Measurements from ENCODE around the gene RNF17. TPM values are rescaled to one million over a fixed set of nuclear protein-coding genes. Genes with fewer than 3 reads are reported as not detected.

RNF17 gene
- total and polyA plus RNA-seq, 4 donors, result 0.08 to 0.14 TPM; not detected in 2

- H3K9me3 ChIP-seq (ENCODE audit: control insufficient read depth in 4 of 4, low read length in 3 of 4), result no peaks in the 10 kb centered on the region
- H3K4me3 ChIP-seq (ENCODE audit: low read depth in 1 of 3, low read length in 3 of 3), result no peak overlapping the region
- no peaks in the 10 kb centered on the region for H3K27me3 ChIP-seq (ENCODE audit: control insufficient read depth in 4 of 4, insufficient read depth in 4 of 4, low read length in 3 of 4)
- TF ChIP-seq RAD21 (IDR thresholded peaks at IDR 0.05) (no peak), SP1 (IDR thresholded peaks at IDR 0.05) (no peak), ATF3 (IDR thresholded peaks at IDR 0.05) (no peak), YY1 (IDR thresholded peaks at IDR 0.05) (no peak)
- DNase-seq (ENCODE audit: low spot score), result no peak
- WGBS, result 80% methylated on average over 6 of the region's 6 CpGs
- H3K4me1 ChIP-seq (ENCODE audit: control insufficient read depth in 4 of 4, insufficient read depth in 4 of 4, low read length in 3 of 4), result no peaks in the 10 kb centered on the region
- no peaks in the 10 kb centered on the region for H3K36me3 ChIP-seq (ENCODE audit: control insufficient read depth in 4 of 4, insufficient read depth in 3 of 4, low read depth in 1 of 4, low read length in 3 of 4)
- H3K27ac ChIP-seq (ENCODE audit: low read depth in 1 of 2, low read length in 2 of 2), result no peak overlapping the region
- no peak overlapping the region for H3K9ac ChIP-seq (ENCODE audit: low read depth in 1 of 2, low read length in 2 of 2)
Measured at GRCh38 chr13:24875566-24875965, 111.6 kb downstream of the RNF17 start.

GRCh38 chr13:24877531-24877930, 113.6 kb downstream of the RNF17 start:
- Histone ChIP-seq H3K27ac (ENCODE audit: low read depth in 1 of 2, low read length in 2 of 2) (no peak overlapping the region), H3K27me3 (ENCODE audit: control insufficient read depth in 4 of 4, insufficient read depth in 4 of 4, low read length in 3 of 4) (no peaks in the 10 kb centered on the region), H3K4me1 (ENCODE audit: control insufficient read depth in 4 of 4, insufficient read depth in 4 of 4, low read length in 3 of 4) (no peaks in the 10 kb centered on the region), H3K36me3 (ENCODE audit: control insufficient read depth in 4 of 4, insufficient read depth in 3 of 4, low read depth in 1 of 4, low read length in 3 of 4) (no peaks in the 10 kb centered on the region), H3K9me3 (ENCODE audit: control insufficient read depth in 4 of 4, low read length in 3 of 4) (no peaks in the 10 kb centered on the region), H3K9ac (ENCODE audit: low read depth in 1 of 2, low read length in 2 of 2) (no peak overlapping the region), H3K4me3 (ENCODE audit: low read depth in 1 of 3, low read length in 3 of 3) (no peak overlapping the region)
- no peak for TF ChIP-seq RXRA (IDR thresholded peaks at IDR 0.05)
- TF ChIP-seq NR2F2 (IDR thresholded peaks at IDR 0.05), result no peak
- 93% methylated on average over 1 of the region's 1 CpG for WGBS
- no peak for DNase-seq (ENCODE audit: low spot score)

- no peak overlapping the region for H3K27ac ChIP-seq (ENCODE audit: low read depth in 1 of 2, low read length in 2 of 2)
- 88% methylated on average over 2 of the region's 2 CpGs for WGBS
Measured at GRCh38 chr13:24878340-24878739, 114.4 kb downstream of the RNF17 start.

More at GRCh38 chr13:24878340-24878739, 114.4 kb downstream of the RNF17 start:
- H3K9ac ChIP-seq (ENCODE audit: low read depth in 1 of 2, low read length in 2 of 2), result no peak overlapping the region
- DNase-seq (ENCODE audit: low spot score), result no peak
- H3K27me3 ChIP-seq (ENCODE audit: control insufficient read depth in 4 of 4, insufficient read depth in 4 of 4, low read length in 3 of 4), result no peaks in the 10 kb centered on the region
- H3K4me3 ChIP-seq (ENCODE audit: low read depth in 1 of 3, low read length in 3 of 3), result no peak overlapping the region
- H3K9me3 ChIP-seq (ENCODE audit: control insufficient read depth in 4 of 4, low read length in 3 of 4), result no peaks in the 10 kb centered on the region
- no peak for TF ChIP-seq TAF1 (conservative IDR thresholded peaks at IDR 0.05)
- TF ChIP-seq REST (IDR thresholded peaks at IDR 0.05), result no peak
- TF ChIP-seq JUND (IDR thresholded peaks at IDR 0.05), result no peak
- TF ChIP-seq EGR1 (IDR thresholded peaks at IDR 0.05; ENCODE audit: low read depth in 2 of 2), result no peak
- no peak for TF ChIP-seq FOXA1 (IDR thresholded peaks at IDR 0.05)
- no peak for TF ChIP-seq GABPA (IDR thresholded peaks at IDR 0.05 in 1 of 2, conservative IDR thresholded peaks at IDR 0.05 in 1 of 2)
- no peak for TF ChIP-seq RXRA (IDR thresholded peaks at IDR 0.05)
- TF ChIP-seq, protein P1, sequence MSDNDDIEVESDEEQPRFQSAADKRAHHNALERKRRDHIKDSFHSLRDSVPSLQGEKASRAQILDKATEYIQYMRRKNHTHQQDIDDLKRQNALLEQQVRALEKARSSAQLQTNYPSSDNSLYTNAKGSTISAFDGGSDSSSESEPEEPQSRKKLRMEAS (IDR thresholded peaks at IDR 0.05), result no peak
- TF ChIP-seq FOXA2 (IDR thresholded peaks at IDR 0.05), result no peak
- TF ChIP-seq ATF3 (IDR thresholded peaks at IDR 0.05), result no peak
- no peak for TF ChIP-seq ZBTB33 (IDR thresholded peaks at IDR 0.05)
- TF ChIP-seq SP1 (IDR thresholded peaks at IDR 0.05), result no peak
- TF ChIP-seq HNF4A (conservative IDR thresholded peaks at IDR 0.05), result no peak
- TF ChIP-seq CTCF (IDR thresholded peaks at IDR 0.05; ENCODE audit: low read depth, low read length, missing input control), result no peak
- TF ChIP-seq HNF4G (IDR thresholded peaks at IDR 0.05), result no peak
- no peak for TF ChIP-seq NR2F2 (IDR thresholded peaks at IDR 0.05)
- no peak for TF ChIP-seq YY1 (IDR thresholded peaks at IDR 0.05)
- no peaks in the 10 kb centered on the region for H3K4me1 ChIP-seq (ENCODE audit: control insufficient read depth in 4 of 4, insufficient read depth in 4 of 4, low read length in 3 of 4)
- H3K36me3 ChIP-seq (ENCODE audit: control insufficient read depth in 4 of 4, insufficient read depth in 3 of 4, low read depth in 1 of 4, low read length in 3 of 4), result no peaks in the 10 kb centered on the region
